B cell (primary cell): Measurements from ENCODE around the gene CAMK4. TPM values are rescaled to one million over a fixed set of nuclear protein-coding genes. Genes with fewer than 3 reads are reported as not detected.

Experiments
- ATAC-seq: fragments of 200-7000 bp; cut with Tn5 transposase; one replicate; pipeline ENCODE4 v1.10.0; 2021; ENCODE audit warnings: low read depth, mild to moderate bottlenecking, moderate number of reproducible peaks, moderate library complexity
- CTCF ChIA-PET: fragments of 350-600 bp; sonication (Branson Sonifier 250); formaldehyde crosslinking; loops from one replicate; lab custom pipeline; 2021; ENCODE audit warnings: antibody characterized with exemption, inconsistent platforms; lab: Charles Lee
- POLR2A ChIA-PET: fragments of 350-600 bp; sonication (Branson Sonifier 250); formaldehyde crosslinking; loops from one replicate; lab custom pipeline; 2021; ENCODE audit warnings: antibody characterized with exemption; lab: Charles Lee
- DNase-seq: peaks from one replicate; pipeline ENCODE4 v3.0.0; 2013
- H2AFZ ChIP-seq: 2 replicates; pipeline ENCODE4 v1.6.1; 2012; ENCODE audit warnings: mild to moderate bottlenecking, low read depth, low read length; ENCODE audit not compliant: insufficient read depth, poor library complexity, severe bottlenecking
- H3K27ac ChIP-seq, 2 donors: 1 replicate in 1 of 2; 2 replicates in 1 of 2; pipeline ENCODE4 v1.5.1; 2012 to 2013; ENCODE audit warnings: low read length in 2 of 2, mild to moderate bottlenecking in 2 of 2, moderate library complexity in 1 of 2
- H3K27me3 ChIP-seq, 4 experiments: fragments of 200-600 bp in 1 of 4; sonication (generic) in 1 of 4; replicated peaks in 1 of 4; 1 replicate in 2 of 4; 2 replicates in 2 of 4; pipeline versions ENCODE4 v1.6.1 to v1.7.0; 2013 to 2016; ENCODE audit warnings: low read length in 3 of 4, mild to moderate bottlenecking in 2 of 4, mixed read lengths in 1 of 4, moderate library complexity in 1 of 4; ENCODE audit not compliant: insufficient read depth in 4 of 4, control insufficient read depth in 3 of 4; ENCODE audit errors: control extremely low read depth in 1 of 4
- H3K36me3 ChIP-seq, 2 experiments: replicated peaks in 1 of 2; 1 replicate in 1 of 2; 2 replicates in 1 of 2; pipeline versions ENCODE4 v1.6.1 to v1.7.1; 2013; ENCODE audit warnings: low read length in 1 of 2; ENCODE audit not compliant: insufficient read depth in 2 of 2, control insufficient read depth in 1 of 2; ENCODE audit errors: control extremely low read depth in 1 of 2, extremely low read depth in 1 of 2
- H3K4me1 ChIP-seq, 2 donors: fragments of 200-600 bp in 1 of 2; sonication (generic) in 1 of 2; 1 replicate in 1 of 2; 2 replicates in 1 of 2; pipeline versions ENCODE4 v1.5.1 to v1.6.1; 2013 to 2017; ENCODE audit warnings: low read length in 2 of 2; ENCODE audit not compliant: control insufficient read depth in 2 of 2, insufficient read depth in 2 of 2
- H3K4me2 ChIP-seq: replicated peaks from 2 replicates; pipeline ENCODE3; 2012; ENCODE audit warnings: mild to moderate bottlenecking, low read depth, low read length; ENCODE audit not compliant: poor library complexity, severe bottlenecking
- H3K4me3 ChIP-seq, 5 experiments: fragments of 200-600 bp in 1 of 5; sonication (generic) in 1 of 5; 1 replicate in 3 of 5; 2 replicates in 2 of 5; pipeline versions ENCODE4 v1.5.1 to v1.7.0; 2011 to 2016; ENCODE audit warnings: low read length in 4 of 5, mild to moderate bottlenecking in 4 of 5, low read depth in 2 of 5, control low read depth in 1 of 5, moderate library complexity in 1 of 5; ENCODE audit not compliant: insufficient read depth in 1 of 5; ENCODE audit errors: control extremely low read depth in 1 of 5, extremely low read depth in 1 of 5
- H3K79me2 ChIP-seq: fragments of 200-600 bp; sonication (generic); one replicate; pipeline ENCODE4 v1.6.0; 2016; ENCODE audit warnings: low read length; ENCODE audit not compliant: control insufficient read depth, insufficient read depth
- H3K9ac ChIP-seq: fragments of 200-600 bp; sonication (generic); 2 replicates; pipeline ENCODE4 v1.6.1; 2017; ENCODE audit warnings: mild to moderate bottlenecking, low read length, moderate library complexity
- H3K9me3 ChIP-seq, 3 donors: one replicate each; pipeline versions ENCODE4 v1.6.1 to v1.7.1; 2013; ENCODE audit warnings: low read length in 2 of 3; ENCODE audit not compliant: control insufficient read depth in 2 of 3, insufficient read depth in 1 of 3; ENCODE audit errors: control extremely low read depth in 1 of 3
- H4K20me1 ChIP-seq: 2 replicates; pipeline ENCODE4 v1.6.0; 2012; ENCODE audit warnings: mild to moderate bottlenecking, low read length; ENCODE audit not compliant: insufficient read depth, control insufficient read depth, poor library complexity, severe bottlenecking
- H3K27ac Mint-ChIP-seq: one replicate; pipeline ENCODE4 v1.8.0; 2021; ENCODE audit warnings: mixed read lengths
- H3K27me3 Mint-ChIP-seq: one replicate; pipeline ENCODE4 v1.8.0; 2021; ENCODE audit warnings: mixed read lengths
- H3K4me1 Mint-ChIP-seq: one replicate; pipeline ENCODE4 v1.8.0; 2021; ENCODE audit warnings: mixed read lengths
- H3K4me3 Mint-ChIP-seq: one replicate; pipeline ENCODE4 v1.8.0; 2021; ENCODE audit warnings: mixed read lengths
- H3K9me3 Mint-ChIP-seq: one replicate; pipeline ENCODE4 v1.8.0; 2022; ENCODE audit warnings: mixed read lengths; ENCODE audit not compliant: insufficient read depth
- CTCF ChIP-seq: fragments of 200-600 bp; IDR thresholded peaks from one replicate; pipeline ENCODE4 v1.8.0; 2022; ENCODE audit warnings: antibody characterized with exemption, mild to moderate bottlenecking
- EZH2 ChIP-seq: IDR thresholded peaks from 2 replicates; pipeline ENCODE4 v1.6.1; 2012; ENCODE audit warnings: borderline replicate concordance, low read depth, mild to moderate bottlenecking, moderate library complexity, low read length; ENCODE audit not compliant: insufficient read depth, poor library complexity, severe bottlenecking
- WGBS: methylation state at CpG from one replicate; pipeline ENCODE4 v1.1.5; 2013; ENCODE audit warnings: missing lambda C conversion rate; ENCODE audit not compliant: insufficient coverage; 5-methylcytosine and 5-hydroxymethylcytosine counted together
- intact Hi-C: fragments of 100-400 bp; cut with micrococcal nuclease; formaldehyde crosslinking; loops from one replicate; pipeline ENCODE4 v1.10.0; 2022
- polyA plus RNA-seq: library from polyadenylated mRNA; depleted of rRNA; stranded (reverse); fragments of >200 nt; gene quantifications from 2 replicates; pipeline ENCODE4 v1.2.3, GENCODE V29; 2012
- total RNA-seq, 2 donors: library from RNA; stranded (reverse); fragments of 120-200 nt in 1 of 2; gene quantifications; 1 replicate in 1 of 2; 2 replicates in 1 of 2; pipeline versions ENCODE4 v1.2.3 to v1.2.4, GENCODE V29; 2013 to 2022

CAMK4 gene
- total and polyA plus RNA-seq, 2 donors (not counting 1 experiment from before 2014, with no cell fraction given): 0.78 to 4.8 TPM

GRCh38 chr5:111495159-111495558, 271.0 kb downstream of the CAMK4 start:
- Histone ChIP-seq H3K4me3 (no peak overlapping the region), H4K20me1 (no peaks in the 10 kb centered on the region), H3K4me2 (no peak overlapping the region), H3K36me3 (peaks cover 0 to 10% of the 10 kb centered on the region in 2 experiments), H3K4me1 (no peaks in the 10 kb centered on the region), H2AFZ (no peak overlapping the region), H3K79me2 (no peaks in the 10 kb centered on the region), H3K9ac (no peak overlapping the region), H3K9me3 (no peaks in the 10 kb centered on the region), H3K27me3 (no peaks in the 10 kb centered on the region), H3K27ac (no peak overlapping the region)
- no peak for ATAC-seq
- no CpG with 5 or more reads among the region's 1 CpG for WGBS
- intact Hi-C loops: no loop called here
- no peak overlapping the region for H3K27ac Mint-ChIP-seq
- H3K9me3 Mint-ChIP-seq: no peaks in the 10 kb centered on the region
- no peak overlapping the region for H3K4me3 Mint-ChIP-seq
- ChIA-PET POLR2A (no interaction called here), CTCF (no interaction called here)
- H3K27me3 Mint-ChIP-seq: no peaks in the 10 kb centered on the region
- peaks cover 8% of the 10 kb centered on the region for H3K4me1 Mint-ChIP-seq
- TF ChIP-seq EZH2 (no peak), CTCF (no peak)
- no peak for DNase-seq

DNA sequence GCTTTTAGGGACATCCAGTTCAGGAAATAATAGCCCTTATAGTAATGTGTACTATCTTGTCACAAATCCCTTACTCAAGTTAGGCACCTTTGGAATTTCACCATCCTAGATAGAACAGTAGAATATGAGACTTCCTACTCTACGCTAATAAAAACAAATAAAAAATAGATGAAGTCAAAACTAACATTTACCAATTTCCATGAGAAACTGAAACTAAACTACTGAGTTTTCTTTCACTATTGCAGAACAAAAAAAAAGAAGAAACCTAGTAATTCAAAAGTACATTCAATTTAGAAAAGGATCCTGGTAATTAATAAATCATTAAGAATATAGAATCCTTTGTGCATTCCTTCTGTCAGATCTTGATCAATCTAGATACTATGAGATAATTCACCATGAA, 274.2 kb downstream of the CAMK4 start:
- DNase-seq (no peak), ATAC-seq (no peak)
- no peak overlapping the region for H3K27ac ChIP-seq
- H3K4me3 ChIP-seq: no peak overlapping the region
- ChIA-PET CTCF (interaction anchor here (1.2 kb wide), 1 partner anchor 33 kb away, joined by 3 read pairs; no protein-coding TSS in a partner anchor), POLR2A (no interaction called here)
- H3K9ac ChIP-seq: no peak overlapping the region
- no peaks in the 10 kb centered on the region for H3K79me2 ChIP-seq
- WGBS: no CpG with 5 or more reads among the region's 1 CpG
- H3K9me3 Mint-ChIP-seq: no peaks in the 10 kb centered on the region
- H3K36me3 ChIP-seq: peaks cover 0 to 17% of the 10 kb centered on the region in 2 experiments
- intact Hi-C loops: no loop called here
- H3K4me1 ChIP-seq: no peaks in the 10 kb centered on the region
- H2AFZ ChIP-seq: no peak overlapping the region
- H3K27me3 ChIP-seq: no peaks in the 10 kb centered on the region
- H3K4me1 Mint-ChIP-seq: peaks cover 8% of the 10 kb centered on the region
- H3K9me3 ChIP-seq: no peaks in the 10 kb centered on the region
- no peak overlapping the region for H3K4me3 Mint-ChIP-seq
- no peaks in the 10 kb centered on the region for H3K27me3 Mint-ChIP-seq
- H4K20me1 ChIP-seq: no peaks in the 10 kb centered on the region
- no peak overlapping the region for H3K4me2 ChIP-seq
- no peak for TF ChIP-seq EZH2
- TF ChIP-seq CTCF: no peak
- H3K27ac Mint-ChIP-seq: no peak overlapping the region
